Measurements from ENCODE around the gene FKTN.
A peak's percentile ranks its signal among the peaks of the same experiment; 100 is the strongest.
"Not testable (repeated sequence)": the region's sequence is repeated elsewhere in the genome, so short reads cannot be mapped to it uniquely, and the experiment has no call there.

FKTN gene

DNA sequence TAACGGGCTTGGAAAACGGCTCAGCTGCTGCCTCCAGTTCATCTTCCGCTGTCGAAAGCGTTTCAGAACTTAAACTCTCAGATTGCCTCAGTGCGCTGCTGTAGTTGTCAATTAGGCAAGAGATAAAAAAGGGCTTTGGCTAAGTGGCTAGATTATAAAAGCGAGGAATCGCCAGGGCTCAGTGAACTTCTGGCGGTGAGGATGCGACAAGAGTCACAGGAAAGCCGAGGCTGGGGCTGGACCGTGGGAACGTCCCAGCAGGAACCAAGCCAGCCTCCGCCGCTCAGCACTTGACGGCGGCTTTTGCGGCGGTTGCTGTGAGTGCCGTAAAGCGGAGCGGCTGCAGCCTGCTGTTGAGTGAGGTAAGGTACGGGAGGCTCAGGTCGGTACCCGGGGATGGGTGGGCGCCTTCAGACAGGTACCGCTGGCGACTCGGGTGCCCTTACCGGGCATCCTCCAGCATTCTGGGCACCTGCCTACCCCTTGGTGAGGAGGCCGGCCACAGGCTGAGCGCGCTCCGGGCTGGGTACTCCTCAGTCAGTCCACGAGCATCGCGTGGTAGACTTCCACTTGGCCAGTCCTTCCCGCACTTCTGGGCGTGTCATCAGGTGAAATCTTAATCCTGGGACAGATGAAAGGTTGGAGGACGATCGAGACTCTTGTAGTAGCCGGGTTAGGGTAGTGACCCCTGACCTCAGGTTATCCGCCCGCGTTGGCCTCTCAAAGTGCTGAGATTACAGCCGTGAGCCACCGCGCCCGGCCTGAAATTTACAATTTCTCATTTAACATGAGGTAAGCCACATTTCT lies at the start of gene FKTN:
TSS of gene FKTN (plus strand) at position 328 of the 807 bp plus-strand sequence. CDS start 16,902 bp downstream, outside the sequence.
- DNase-seq (ENCODE audit: low spot score), result peak; percentile 58

- DNase-seq (ENCODE audit: low spot score), result no peak
Measured at GRCh38 chr9:105508530-105508929, 49.4 kb upstream of the FKTN start.

- no peak for DNase-seq (ENCODE audit: low spot score)
Measured at GRCh38 chr9:105510024-105510423, 47.9 kb upstream of the FKTN start.

- no peak for DNase-seq (ENCODE audit: low spot score)
Measured at GRCh38 chr9:105511446-105511845, 46.5 kb upstream of the FKTN start.

- no peak for DNase-seq (ENCODE audit: low spot score)
Measured at GRCh38 chr9:105515811-105516413, 42.0 kb upstream of the FKTN start.

- DNase-seq (ENCODE audit: low spot score), result not testable (repeated sequence)
Measured at GRCh38 chr9:105519710-105520369, 38.1 kb upstream of the FKTN start.

DNA sequence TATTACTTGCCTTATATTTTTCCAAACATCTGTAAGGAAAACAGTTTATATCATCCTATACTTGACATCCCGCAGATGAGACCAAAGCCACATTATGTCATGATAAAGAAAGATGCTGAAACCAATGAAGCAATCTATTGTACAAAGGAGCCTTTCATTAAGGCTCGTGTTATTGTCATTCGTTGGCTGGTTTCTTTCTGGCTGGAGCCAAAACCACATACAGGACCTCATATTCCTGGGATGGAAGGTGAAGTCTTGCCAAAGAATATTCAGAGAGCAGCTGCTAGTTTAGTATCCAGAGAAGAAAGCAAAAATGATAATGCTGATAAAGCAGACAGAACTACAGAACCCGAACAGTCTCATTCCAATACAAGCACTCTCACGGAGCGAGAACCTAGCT lies 36.9 kb upstream of the FKTN start:
- not testable (repeated sequence) for DNase-seq (ENCODE audit: low spot score)

DNA sequence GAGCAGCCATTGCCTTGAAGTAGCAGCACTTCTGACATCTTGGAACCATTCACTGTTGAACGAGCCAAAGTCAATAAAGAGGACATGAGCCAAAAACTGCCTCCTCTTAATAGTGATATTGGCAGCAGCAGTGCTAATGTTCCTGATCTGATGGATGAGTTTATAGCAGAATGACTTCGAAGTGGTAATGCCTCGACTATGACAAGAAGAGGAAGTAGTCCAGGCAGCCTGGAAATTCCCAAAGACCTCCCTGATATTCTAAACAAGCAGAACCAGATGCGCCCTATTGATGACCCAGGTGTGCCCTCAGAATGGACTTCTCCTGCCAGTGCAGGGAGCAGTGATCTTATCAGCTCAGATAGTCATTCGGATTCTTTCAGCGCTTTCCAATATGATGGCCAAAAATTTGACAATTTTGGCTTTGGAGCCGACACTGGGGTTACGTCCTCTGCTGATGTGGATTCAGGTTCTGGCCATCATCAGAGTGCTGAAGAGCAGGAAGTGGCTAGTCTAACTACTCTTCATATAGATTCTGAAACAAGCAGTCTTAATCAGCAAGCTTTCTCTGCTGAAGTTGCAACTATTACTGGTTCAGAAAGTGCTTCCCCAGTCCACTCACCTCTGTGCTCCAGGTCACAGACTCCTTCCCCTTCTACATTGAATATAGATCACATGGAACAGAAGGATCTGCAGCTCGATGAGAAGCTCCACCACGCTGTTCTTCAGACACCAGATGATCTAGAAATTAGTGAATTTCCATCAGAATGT lies 35.1 kb upstream of the FKTN start:
- not testable (repeated sequence) for DNase-seq (ENCODE audit: low spot score)

- DNase-seq (ENCODE audit: low spot score), result no peak
Measured at GRCh38 chr9:105531530-105531929, 26.4 kb upstream of the FKTN start.

GRCh38 chr9:105535920-105536668 lies 21.8 kb upstream of the FKTN start:
- no peak for DNase-seq (ENCODE audit: low spot score)

- no peak for DNase-seq (ENCODE audit: low spot score)
Measured at GRCh38 chr9:105539452-105539851, 18.5 kb upstream of the FKTN start.

GRCh38 chr9:105541838-105542237 lies 16.1 kb upstream of the FKTN start:
- no peak for DNase-seq (ENCODE audit: low spot score)

GRCh38 chr9:105554042-105554441 lies 3.9 kb upstream of the FKTN start:
- no peak for DNase-seq (ENCODE audit: low spot score)

DNA sequence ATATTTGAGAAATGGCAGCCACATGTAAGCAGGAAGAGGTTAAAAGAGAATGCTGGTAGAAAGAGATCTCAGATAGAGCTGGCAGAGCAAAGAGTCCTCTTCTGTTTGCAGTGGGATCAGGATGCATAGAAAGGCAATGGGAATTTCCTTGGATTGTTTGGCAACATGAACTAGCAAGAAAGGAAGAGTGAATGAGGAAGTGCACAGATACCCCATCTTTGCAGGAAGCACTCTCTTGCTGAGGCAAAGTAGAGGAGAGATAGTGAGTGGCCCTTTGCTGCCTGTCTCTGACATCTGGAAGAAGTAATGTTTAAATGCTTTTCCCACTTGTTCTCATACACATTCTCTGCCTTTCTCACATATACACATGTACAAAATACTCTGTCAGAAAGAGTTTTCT lies 14.5 kb downstream of the FKTN start:
- DNase-seq (ENCODE audit: low spot score), result no peak

GRCh38 chr9:105579952-105580351 lies 22.0 kb downstream of the FKTN start:
- DNase-seq (ENCODE audit: low spot score), result not testable (repeated sequence)

DNA sequence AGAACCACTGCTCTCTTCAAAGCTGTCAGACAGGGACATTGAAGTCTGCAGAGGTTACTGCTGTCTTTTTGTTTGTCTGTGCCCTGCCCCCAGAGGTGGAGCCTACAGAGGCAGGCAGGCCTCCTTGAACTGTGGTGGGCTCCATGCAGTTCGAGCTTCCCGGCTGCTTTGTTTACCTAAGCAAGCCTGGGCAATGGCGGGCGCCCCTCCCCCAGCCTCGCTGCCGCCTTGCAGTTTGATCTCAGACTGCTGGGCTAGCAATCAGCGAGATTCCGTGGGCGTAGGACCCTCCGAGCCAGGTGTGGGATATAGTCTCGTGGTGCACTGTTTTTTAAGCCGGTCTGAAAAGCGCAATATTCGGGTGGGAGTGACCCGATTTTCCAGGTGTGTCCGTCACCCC lies 23.6 kb downstream of the FKTN start:
- DNase-seq (ENCODE audit: low spot score), result not testable (repeated sequence)

GRCh38 chr9:105593145-105593544 lies 35.2 kb downstream of the FKTN start:
- no peak for DNase-seq (ENCODE audit: low spot score)

GRCh38 chr9:105608721-105609598 lies 51.0 kb downstream of the FKTN start:
- peak; percentile 62 for DNase-seq (ENCODE audit: low spot score)

GRCh38 chr9:105621001-105621400 lies 63.1 kb downstream of the FKTN start:
- DNase-seq (ENCODE audit: low spot score), result no peak

DNA sequence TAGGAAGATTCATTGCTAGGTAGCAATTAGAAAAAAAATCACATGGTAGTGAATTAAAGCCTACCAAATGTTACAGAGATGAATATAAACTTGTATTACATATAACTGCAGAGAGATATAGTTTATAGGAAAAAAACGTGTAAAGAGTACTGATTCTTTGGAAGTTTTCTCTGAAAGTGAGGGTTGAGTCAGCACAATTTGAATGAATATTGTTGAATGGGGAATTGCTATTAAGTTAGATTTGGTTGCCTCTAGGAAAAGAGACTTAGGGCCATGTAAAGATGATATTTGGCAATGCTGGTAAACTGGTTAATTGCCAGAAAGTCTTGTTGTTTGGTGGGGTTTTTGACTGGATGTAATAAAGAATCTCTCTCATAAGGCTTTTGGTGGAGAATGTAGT lies 67.2 kb downstream of the FKTN start:
- no peak for DNase-seq (ENCODE audit: low spot score)

GRCh38 chr9:105632807-105633206 lies 74.9 kb downstream of the FKTN start:
- DNase-seq (ENCODE audit: low spot score), result no peak

Data from hematopoietic multipotent progenitor cell treated with erythropoietin and hydrocortisone succinate and interleukin-3 and kit ligand, for 15 days (in vitro differentiated cells).